Adrenal gland (tissue), 5 donors: Measurements from ENCODE around the gene SAP30BP.

Experiments
- POLR2A ChIP-seq, 2 donors: fragments of 450-650 bp; IDR thresholded peaks; one replicate each; pipeline ENCODE4 v1.6.1; 2017; ENCODE audit warnings: antibody characterized with exemption in 2 of 2, mild to moderate bottlenecking in 2 of 2, moderate library complexity in 1 of 2
- TF ChIP-seq, protein P1 (sequence below), 6 experiments: fragments of 450-650 bp in 4 of 6; fragments of 200-600 bp in 2 of 6; sonication (generic) in 1 of 6; IDR thresholded peaks; 1 replicate in 5 of 6; 2 replicates in 1 of 6; pipeline versions ENCODE4 v1.5.1 to v1.8.0; 2016 to 2021; ENCODE audit warnings: antibody characterized with exemption in 6 of 6, mild to moderate bottlenecking in 2 of 6, moderate library complexity in 1 of 6
- donor health status: DM: no; HTN: no; CAD: no.

DNA sequence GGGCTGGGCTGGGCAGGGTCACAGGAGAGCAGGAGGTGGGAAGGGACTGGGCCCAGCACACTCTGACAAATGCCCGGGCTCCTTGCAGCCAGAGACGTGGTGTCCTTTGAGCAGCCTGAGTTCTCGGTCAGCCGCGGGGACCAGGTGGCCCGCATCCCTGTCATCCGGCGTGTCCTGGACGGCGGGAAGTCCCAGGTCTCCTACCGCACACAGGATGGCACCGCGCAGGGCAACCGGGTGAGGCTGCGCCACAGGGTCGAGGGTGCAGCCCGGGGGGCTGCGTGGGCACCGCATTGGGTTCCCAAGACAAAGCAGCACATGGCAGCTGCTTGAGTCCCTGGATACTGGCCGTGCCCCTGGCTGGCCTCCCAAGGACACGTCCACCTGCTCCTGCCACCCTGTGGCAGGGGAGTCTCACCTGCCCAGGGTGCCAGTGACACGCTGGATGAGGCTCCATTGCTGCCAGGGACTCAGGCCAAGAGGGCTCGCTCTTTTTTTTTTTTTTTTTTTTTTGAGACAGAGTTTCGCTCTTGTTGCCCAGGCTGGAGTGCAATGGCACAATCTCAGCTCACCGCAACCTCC is 76.6 kb downstream of the SAP30BP start:
- TF ChIP-seq, protein P1, sequence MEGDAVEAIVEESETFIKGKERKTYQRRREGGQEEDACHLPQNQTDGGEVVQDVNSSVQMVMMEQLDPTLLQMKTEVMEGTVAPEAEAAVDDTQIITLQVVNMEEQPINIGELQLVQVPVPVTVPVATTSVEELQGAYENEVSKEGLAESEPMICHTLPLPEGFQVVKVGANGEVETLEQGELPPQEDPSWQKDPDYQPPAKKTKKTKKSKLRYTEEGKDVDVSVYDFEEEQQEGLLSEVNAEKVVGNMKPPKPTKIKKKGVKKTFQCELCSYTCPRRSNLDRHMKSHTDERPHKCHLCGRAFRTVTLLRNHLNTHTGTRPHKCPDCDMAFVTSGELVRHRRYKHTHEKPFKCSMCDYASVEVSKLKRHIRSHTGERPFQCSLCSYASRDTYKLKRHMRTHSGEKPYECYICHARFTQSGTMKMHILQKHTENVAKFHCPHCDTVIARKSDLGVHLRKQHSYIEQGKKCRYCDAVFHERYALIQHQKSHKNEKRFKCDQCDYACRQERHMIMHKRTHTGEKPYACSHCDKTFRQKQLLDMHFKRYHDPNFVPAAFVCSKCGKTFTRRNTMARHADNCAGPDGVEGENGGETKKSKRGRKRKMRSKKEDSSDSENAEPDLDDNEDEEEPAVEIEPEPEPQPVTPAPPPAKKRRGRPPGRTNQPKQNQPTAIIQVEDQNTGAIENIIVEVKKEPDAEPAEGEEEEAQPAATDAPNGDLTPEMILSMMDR (IDR thresholded peaks at IDR 0.05) = no peak
- TF ChIP-seq POLR2A (IDR thresholded peaks at IDR 0.05) = no peak
